Osteocyte (in vitro differentiated cells): ENCODE measurements around the gene QPRT. TPM values are rescaled to one million over a fixed set of nuclear protein-coding genes. Genes with fewer than 3 reads are reported as not detected.
"Not testable (repeated sequence)": the region's sequence is repeated elsewhere in the genome, so short reads cannot be mapped to it uniquely, and the experiment has no call there.

Experiments used
- DNase-seq: peaks from one replicate; pipeline ENCODE4 v3.0.0; 2021; ENCODE audit warnings: mixed read lengths; ENCODE audit not compliant: unreplicated experiment; ENCODE audit errors: extremely low spot score
- H3K27ac Mint-ChIP-seq: one replicate; pipeline ENCODE4 v1.8.0; 2021; ENCODE audit warnings: mild to moderate bottlenecking, mixed read lengths; ENCODE audit not compliant: unreplicated experiment
- H3K27me3 Mint-ChIP-seq: one replicate; pipeline ENCODE4 v1.8.0; 2021; ENCODE audit warnings: mixed read lengths; ENCODE audit not compliant: unreplicated experiment
- H3K36me3 Mint-ChIP-seq: one replicate; pipeline ENCODE4 v1.8.0; 2021; ENCODE audit warnings: mixed read lengths; ENCODE audit not compliant: unreplicated experiment
- H3K4me1 Mint-ChIP-seq: one replicate; pipeline ENCODE4 v1.8.0; 2021; ENCODE audit warnings: mixed read lengths; ENCODE audit not compliant: unreplicated experiment
- H3K4me3 Mint-ChIP-seq: one replicate; pipeline ENCODE4 v1.8.0; 2021; ENCODE audit warnings: mild to moderate bottlenecking, moderate library complexity, mixed read lengths; ENCODE audit not compliant: unreplicated experiment
- H3K9me3 Mint-ChIP-seq: one replicate; pipeline ENCODE4 v1.8.0; 2021; ENCODE audit warnings: mixed read lengths; ENCODE audit not compliant: unreplicated experiment
- total RNA-seq: library from RNA; stranded (reverse); gene quantifications from 2 replicates; pipeline ENCODE4 v1.2.1, GENCODE V29; 2021
- TF ChIP-seq, protein P1 (sequence below): fragments of 200-600 bp; sonication (generic); IDR thresholded peaks from 2 replicates; pipeline ENCODE4 v1.5.0; 2021; ENCODE audit warnings: antibody characterized with exemption, mild to moderate bottlenecking, moderate library complexity

Gene QPRT
- total RNA-seq, 1 donor from 2014 or later = 23.5 TPM

DNA sequence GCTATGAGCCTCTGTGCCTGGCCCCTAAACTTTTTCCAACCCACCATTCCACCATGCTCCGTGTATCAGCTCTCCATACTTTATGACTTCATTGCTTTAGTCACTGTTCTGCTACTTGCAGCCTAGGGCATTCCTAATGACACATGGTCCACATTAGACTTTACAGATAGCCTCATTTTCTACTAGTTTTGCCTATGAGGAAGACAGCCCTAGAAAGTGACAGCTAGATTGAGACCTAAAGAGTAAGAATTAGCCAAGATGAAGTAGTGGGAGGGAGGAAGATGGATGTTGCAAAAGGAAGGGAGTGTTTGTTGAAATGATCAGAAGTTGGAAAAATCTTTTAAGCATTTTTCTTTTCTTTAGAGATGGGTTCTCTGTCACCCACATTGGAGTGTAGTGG, 55.8 kb downstream of the QPRT start:
- no peak for DNase-seq
- Mint-ChIP-seq H3K4me3 (no peak overlapping the region), H3K36me3 (no peaks in the 10 kb centered on the region), H3K27ac (no peak overlapping the region), H3K27me3 (peaks cover 35% of the 10 kb centered on the region), H3K9me3 (no peaks in the 10 kb centered on the region), H3K4me1 (no peaks in the 10 kb centered on the region)
- TF ChIP-seq, protein P1, sequence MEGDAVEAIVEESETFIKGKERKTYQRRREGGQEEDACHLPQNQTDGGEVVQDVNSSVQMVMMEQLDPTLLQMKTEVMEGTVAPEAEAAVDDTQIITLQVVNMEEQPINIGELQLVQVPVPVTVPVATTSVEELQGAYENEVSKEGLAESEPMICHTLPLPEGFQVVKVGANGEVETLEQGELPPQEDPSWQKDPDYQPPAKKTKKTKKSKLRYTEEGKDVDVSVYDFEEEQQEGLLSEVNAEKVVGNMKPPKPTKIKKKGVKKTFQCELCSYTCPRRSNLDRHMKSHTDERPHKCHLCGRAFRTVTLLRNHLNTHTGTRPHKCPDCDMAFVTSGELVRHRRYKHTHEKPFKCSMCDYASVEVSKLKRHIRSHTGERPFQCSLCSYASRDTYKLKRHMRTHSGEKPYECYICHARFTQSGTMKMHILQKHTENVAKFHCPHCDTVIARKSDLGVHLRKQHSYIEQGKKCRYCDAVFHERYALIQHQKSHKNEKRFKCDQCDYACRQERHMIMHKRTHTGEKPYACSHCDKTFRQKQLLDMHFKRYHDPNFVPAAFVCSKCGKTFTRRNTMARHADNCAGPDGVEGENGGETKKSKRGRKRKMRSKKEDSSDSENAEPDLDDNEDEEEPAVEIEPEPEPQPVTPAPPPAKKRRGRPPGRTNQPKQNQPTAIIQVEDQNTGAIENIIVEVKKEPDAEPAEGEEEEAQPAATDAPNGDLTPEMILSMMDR = no peak

DNA sequence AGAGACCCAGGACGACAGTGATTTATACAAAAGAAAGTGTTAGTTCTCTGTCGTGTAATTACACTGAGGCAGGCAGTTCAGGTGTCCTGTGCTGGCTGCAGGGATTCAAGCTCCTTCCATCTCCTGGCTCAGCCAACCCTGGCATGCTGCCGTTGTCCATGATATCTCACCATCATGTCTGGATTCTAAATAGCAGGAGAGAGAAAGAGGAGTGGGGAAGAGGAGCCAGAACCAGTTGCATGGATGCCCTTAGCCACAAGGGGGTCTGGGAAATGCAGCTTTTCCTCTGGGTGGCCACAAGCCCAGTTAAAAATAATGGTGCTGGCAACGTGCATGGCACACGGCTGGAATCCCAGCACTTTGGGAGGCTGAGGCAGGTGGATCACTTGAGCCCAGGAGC, 57.1 kb downstream of the QPRT start:
- DNase-seq = no peak
- Mint-ChIP-seq H3K9me3 (no peaks in the 10 kb centered on the region), H3K27me3 (peaks cover 45% of the 10 kb centered on the region), H3K36me3 (no peaks in the 10 kb centered on the region), H3K27ac (no peak overlapping the region), H3K4me3 (no peak overlapping the region), H3K4me1 (no peaks in the 10 kb centered on the region)
- TF ChIP-seq, protein P1 = no peak

DNA sequence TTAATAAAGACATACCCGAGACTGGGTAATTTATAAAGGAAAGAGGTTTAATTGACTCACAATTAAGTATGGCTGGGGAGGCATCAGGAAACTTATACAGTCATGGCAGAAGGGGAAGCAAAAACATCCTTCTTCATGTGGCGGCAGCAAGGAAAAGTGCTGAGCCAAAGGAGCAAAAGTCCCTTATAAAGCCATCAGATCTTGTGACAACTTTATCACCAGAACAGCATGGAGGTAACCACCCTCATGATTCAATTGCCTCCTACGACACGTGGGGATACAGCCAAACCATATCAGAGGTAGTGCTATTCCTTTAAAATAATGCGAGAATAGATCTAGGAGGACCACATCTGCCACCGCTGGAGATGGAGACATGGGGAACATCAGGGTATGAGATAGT, 57.8 kb downstream of the QPRT start:
- H3K27ac Mint-ChIP-seq = no peak overlapping the region
- TF ChIP-seq, protein P1 = no peak
- H3K4me1 Mint-ChIP-seq = no peaks in the 10 kb centered on the region
- no peaks in the 10 kb centered on the region for H3K36me3 Mint-ChIP-seq
- no peak overlapping the region for H3K4me3 Mint-ChIP-seq
- H3K9me3 Mint-ChIP-seq = no peaks in the 10 kb centered on the region
- peaks cover 48% of the 10 kb centered on the region for H3K27me3 Mint-ChIP-seq
- DNase-seq = no peak

GRCh38 chr16:29737713-29738112, 58.7 kb downstream of the QPRT start:
- Mint-ChIP-seq H3K27ac (no peak overlapping the region), H3K27me3 (peaks cover 48% of the 10 kb centered on the region), H3K9me3 (no peaks in the 10 kb centered on the region), H3K36me3 (no peaks in the 10 kb centered on the region), H3K4me3 (no peak overlapping the region), H3K4me1 (no peaks in the 10 kb centered on the region)
- no peak for DNase-seq
- TF ChIP-seq, protein P1 = no peak

DNA sequence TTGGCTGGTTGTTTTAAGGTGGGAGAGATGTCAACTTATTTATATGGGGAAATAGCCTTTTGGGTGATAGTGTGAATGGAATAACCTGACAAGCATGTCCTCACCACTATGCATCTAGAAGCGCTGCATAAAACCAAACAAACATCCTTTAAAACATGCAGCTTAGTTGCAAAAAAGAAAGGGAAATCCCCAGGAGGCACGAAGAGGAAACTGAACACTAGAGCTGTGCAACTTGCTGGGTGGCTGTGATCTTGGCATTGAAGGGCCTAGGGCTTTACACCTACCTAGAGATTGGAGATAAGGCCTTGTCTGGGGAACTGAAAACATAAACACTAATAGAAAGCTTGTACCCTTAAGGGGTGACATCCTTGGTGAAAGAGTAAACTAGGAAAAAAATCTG, 59.5 kb downstream of the QPRT start:
- no peaks in the 10 kb centered on the region for H3K36me3 Mint-ChIP-seq
- no peak overlapping the region for H3K4me3 Mint-ChIP-seq
- no peak for DNase-seq
- TF ChIP-seq, protein P1 = no peak
- H3K9me3 Mint-ChIP-seq = no peaks in the 10 kb centered on the region
- no peaks in the 10 kb centered on the region for H3K4me1 Mint-ChIP-seq
- no peak overlapping the region for H3K27ac Mint-ChIP-seq
- peaks cover 45% of the 10 kb centered on the region for H3K27me3 Mint-ChIP-seq

DNA sequence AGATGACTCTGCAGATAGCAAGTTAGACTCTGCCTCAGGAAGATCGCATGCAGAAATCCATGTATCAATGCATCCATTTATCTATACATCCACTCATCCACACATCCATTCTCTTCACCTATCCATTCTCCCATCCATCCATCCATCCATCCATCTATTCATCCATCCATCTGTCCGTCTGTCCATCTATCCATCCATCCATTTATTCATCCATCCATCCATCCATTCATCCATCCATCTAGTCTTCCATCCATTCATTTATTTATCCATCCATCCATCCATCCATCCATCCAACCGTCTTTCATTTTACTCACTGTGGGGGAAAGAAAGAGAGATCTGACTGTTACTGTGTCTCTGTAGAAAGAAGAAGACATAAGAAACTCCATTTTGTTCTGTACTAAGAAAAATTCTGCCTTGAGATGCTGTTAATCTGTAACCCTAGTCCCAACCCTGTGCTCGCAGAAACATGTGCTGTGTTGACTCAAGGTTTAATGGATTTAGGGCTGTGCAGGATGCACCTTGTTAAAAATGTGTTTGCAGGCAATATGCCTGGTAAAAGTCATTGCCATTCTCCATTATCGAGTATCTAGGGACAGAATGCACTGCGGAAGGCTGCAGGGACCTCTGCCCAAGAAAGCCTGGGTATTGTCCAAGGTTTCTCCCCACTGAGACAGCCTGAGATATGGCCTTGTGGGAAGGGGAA, 61.1 kb downstream of the QPRT start:
- not testable (repeated sequence) for DNase-seq, H3K4me1 Mint-ChIP-seq, H3K9me3 Mint-ChIP-seq, H3K36me3 Mint-ChIP-seq, H3K4me3 Mint-ChIP-seq, H3K27ac Mint-ChIP-seq
- peaks cover 45% of the 10 kb centered on the region for H3K27me3 Mint-ChIP-seq

DNA sequence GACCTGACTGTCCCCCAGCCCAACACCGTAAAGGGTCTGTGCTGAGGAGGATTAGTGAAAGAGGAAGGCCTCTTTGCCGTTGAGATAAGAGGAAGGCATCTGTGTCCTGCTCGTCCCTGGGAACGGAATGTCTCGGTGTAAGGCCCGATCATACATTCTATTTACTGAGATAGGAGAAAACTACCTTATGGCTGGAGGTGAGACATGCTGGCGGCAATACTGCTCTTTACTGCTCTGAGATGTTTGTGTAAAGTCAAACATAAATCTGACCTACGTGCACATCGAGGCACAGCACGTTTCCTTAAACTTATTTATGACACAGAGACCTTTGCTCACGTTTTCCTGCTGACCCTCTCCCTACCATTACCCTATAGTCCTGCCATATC, 61.6 kb downstream of the QPRT start:
- peaks cover 43% of the 10 kb centered on the region for H3K27me3 Mint-ChIP-seq
- not testable (repeated sequence) for H3K36me3 Mint-ChIP-seq, H3K4me3 Mint-ChIP-seq, H3K27ac Mint-ChIP-seq, H3K9me3 Mint-ChIP-seq, DNase-seq, H3K4me1 Mint-ChIP-seq
